ENCODE data around the gene REPIN1.

DNA sequence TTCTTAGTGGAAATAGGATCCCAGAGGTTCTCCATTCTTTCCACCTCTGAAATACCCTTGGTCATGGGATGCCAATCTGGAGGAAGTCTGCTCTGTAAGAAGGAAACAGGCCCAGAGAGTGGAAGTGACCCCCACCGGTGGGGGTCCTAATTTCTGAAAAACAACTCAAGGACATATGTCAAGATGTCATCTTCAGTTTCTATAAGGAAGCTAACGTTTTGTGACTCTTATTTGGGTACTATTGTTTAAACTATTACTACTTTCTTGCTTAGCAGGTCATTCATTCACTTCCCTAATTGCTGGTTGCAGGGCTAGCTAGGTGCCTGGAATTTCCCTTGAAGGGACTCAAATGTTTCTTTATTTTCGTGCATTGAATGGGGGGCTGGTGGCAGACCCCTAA, 8.6 kb downstream of the REPIN1 start:
- TF ChIP-seq, protein P1, sequence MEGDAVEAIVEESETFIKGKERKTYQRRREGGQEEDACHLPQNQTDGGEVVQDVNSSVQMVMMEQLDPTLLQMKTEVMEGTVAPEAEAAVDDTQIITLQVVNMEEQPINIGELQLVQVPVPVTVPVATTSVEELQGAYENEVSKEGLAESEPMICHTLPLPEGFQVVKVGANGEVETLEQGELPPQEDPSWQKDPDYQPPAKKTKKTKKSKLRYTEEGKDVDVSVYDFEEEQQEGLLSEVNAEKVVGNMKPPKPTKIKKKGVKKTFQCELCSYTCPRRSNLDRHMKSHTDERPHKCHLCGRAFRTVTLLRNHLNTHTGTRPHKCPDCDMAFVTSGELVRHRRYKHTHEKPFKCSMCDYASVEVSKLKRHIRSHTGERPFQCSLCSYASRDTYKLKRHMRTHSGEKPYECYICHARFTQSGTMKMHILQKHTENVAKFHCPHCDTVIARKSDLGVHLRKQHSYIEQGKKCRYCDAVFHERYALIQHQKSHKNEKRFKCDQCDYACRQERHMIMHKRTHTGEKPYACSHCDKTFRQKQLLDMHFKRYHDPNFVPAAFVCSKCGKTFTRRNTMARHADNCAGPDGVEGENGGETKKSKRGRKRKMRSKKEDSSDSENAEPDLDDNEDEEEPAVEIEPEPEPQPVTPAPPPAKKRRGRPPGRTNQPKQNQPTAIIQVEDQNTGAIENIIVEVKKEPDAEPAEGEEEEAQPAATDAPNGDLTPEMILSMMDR (IDR thresholded peaks at IDR 0.05): no peak
- no peak for TF ChIP-seq POLR2A (IDR thresholded peaks at IDR 0.05)
